SJCRH30 (cell line): ENCODE measurements around the gene SHC3. TPM values are rescaled to one million over a fixed set of nuclear protein-coding genes. Genes with fewer than 3 reads are reported as not detected.

Experiments
- DNase-seq, 2 experiments: peaks; one replicate each; pipeline ENCODE4 v3.0.0-alpha.2; 2015 to 2020
- H3K27ac ChIP-seq: fragments of 250-450 bp; sonication (Bioruptor Pico); 2 replicates; pipeline ENCODE4 v1.5.1; 2020; ENCODE audit warnings: mild to moderate bottlenecking, moderate library complexity
- H3K27me3 ChIP-seq: fragments of 250-450 bp; sonication (Bioruptor Pico); 2 replicates; pipeline ENCODE4 v1.5.1; 2020; ENCODE audit warnings: mild to moderate bottlenecking, moderate library complexity
- H3K36me3 ChIP-seq: fragments of 250-450 bp; sonication (Bioruptor Pico); 2 replicates; pipeline ENCODE4 v1.5.1; 2020; ENCODE audit warnings: mild to moderate bottlenecking, moderate library complexity
- H3K4me1 ChIP-seq: fragments of 250-450 bp; sonication (Bioruptor Pico); 2 replicates; pipeline ENCODE4 v1.5.1; 2020; ENCODE audit warnings: mild to moderate bottlenecking, moderate library complexity
- H3K4me3 ChIP-seq: fragments of 250-450 bp; sonication (Bioruptor Pico); 2 replicates; pipeline ENCODE4 v1.5.1; 2020; ENCODE audit warnings: mild to moderate bottlenecking, moderate library complexity
- H3K9me3 ChIP-seq: fragments of 250-450 bp; sonication (Bioruptor Pico); replicated peaks from 2 replicates; pipeline ENCODE4 v1.5.1; 2020; ENCODE audit warnings: mild to moderate bottlenecking, moderate library complexity
- total RNA-seq: library from RNA; depleted of rRNA; stranded (reverse); fragments of >200 nt; shearing (Covaris generic); gene quantifications from 2 replicates; pipeline ENCODE4 v1.2.3, GENCODE V29; 2014

The SHC3 gene
- total RNA-seq, 1 experiment from 2014 or later: not detected

DNA sequence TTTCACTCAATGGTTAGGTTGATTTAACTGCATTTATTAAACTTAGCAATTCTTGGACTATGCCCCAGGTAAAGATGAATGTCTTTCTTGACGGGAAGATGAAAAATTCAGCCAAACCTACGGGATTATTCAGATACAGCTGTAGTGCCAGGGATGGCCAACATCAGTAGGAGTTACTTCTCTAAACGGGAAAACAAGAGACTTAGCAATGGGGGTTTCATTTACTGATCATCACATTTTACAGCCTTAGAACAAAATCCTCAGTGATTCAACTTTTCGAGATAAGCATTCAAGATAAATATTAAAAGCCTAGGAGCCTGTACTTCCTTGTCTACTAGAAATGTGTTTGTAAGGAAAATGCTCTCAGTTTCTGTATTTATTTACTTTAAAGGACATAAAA, 141.3 kb downstream of the SHC3 start:
- H3K4me3 ChIP-seq: no peak overlapping the region
- no peaks in the 10 kb centered on the region for H3K36me3 ChIP-seq
- H3K27me3 ChIP-seq: no peaks in the 10 kb centered on the region
- H3K9me3 ChIP-seq: no peaks in the 10 kb centered on the region
- DNase-seq: no peak
- no peaks in the 10 kb centered on the region for H3K4me1 ChIP-seq
- H3K27ac ChIP-seq: no peak overlapping the region

DNA sequence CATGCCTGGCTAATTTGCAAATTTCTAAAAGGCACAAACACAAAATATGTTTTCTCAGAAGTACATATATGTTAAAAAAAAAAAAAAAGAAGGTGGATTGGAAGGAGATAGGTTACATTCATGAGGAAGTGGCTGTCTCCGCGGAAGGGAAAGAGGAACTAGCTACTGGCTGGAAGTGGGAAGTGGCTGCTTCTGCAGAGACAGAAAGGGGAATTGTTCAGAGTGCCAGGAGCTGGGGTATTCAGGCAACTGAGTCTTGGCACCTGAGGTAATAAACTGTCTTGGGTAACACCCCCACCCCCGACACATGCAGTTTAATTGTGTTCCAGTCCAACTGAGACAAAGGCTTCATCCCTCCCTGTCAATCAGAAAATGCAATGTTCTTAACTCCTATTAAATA, 141.7 kb downstream of the SHC3 start:
- DNase-seq: no peak
- Histone ChIP-seq H3K27ac (no peak overlapping the region), H3K4me3 (no peak overlapping the region), H3K9me3 (no peaks in the 10 kb centered on the region), H3K27me3 (no peaks in the 10 kb centered on the region), H3K36me3 (no peaks in the 10 kb centered on the region), H3K4me1 (no peaks in the 10 kb centered on the region)

DNA sequence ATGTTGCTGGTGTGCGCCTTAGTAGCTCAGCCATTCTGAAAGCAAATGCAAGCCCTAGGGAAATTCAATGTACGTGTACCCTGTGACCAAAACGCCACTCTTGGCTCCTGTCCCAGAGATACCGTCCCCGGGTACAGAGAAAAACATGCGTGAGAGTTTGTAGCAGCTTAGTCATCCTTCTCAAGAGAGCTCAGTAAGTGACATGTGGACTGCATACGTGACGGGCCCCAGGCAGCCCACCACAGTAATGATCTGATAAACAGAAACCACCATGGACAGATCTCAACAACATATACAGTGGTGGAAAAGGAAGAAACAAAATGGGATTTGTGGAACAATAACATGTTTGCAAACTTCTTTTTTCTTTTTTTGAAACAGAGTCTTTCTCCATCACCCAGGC, 142.2 kb downstream of the SHC3 start:
- no peaks in the 10 kb centered on the region for H3K36me3 ChIP-seq
- H3K4me1 ChIP-seq: no peaks in the 10 kb centered on the region
- no peak overlapping the region for H3K27ac ChIP-seq
- no peak for DNase-seq
- H3K27me3 ChIP-seq: no peaks in the 10 kb centered on the region
- no peaks in the 10 kb centered on the region for H3K9me3 ChIP-seq
- no peak overlapping the region for H3K4me3 ChIP-seq

DNA sequence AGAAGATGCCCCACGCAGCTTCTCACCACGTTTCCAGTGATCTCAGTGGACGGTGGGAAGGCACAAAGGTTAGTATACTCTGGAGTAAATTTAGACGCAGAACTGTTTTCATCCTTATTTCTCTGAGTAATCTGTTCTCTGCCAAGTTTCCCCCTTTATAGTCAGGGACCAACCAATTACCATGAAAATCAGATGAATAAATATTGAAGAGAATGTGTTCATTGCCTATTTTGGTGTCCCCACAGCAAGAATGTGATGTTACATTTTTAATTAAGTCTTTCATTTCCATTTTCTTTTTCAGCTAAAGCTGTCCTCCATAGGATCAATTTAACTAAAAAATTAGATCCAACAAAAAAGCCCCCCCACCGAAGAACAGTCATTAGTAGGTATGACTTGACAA, 146.0 kb downstream of the SHC3 start:
- Histone ChIP-seq H3K4me1 (no peaks in the 10 kb centered on the region), H3K9me3 (no peaks in the 10 kb centered on the region), H3K27me3 (no peaks in the 10 kb centered on the region), H3K36me3 (no peaks in the 10 kb centered on the region), H3K27ac (no peak overlapping the region), H3K4me3 (no peak overlapping the region)
- DNase-seq: no peak

DNA sequence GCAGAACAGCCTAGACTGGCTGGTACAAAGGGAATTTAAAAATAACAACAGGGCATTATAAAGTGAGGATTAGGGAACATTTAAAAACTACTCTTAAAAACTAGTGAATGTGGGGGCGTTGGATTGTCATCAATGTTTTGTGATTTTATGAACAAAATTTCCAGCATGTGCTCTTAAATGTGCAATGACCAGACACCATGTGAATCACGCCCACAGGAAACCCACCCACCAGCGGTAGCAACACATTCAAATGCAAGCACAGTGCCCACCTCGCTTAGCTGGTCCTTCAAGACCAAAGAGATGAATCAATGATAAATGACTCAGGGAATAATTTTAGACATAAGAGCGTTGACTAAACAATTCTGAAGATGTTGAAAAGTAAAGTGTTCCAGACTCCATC, 146.4 kb downstream of the SHC3 start:
- Histone ChIP-seq H3K9me3 (no peaks in the 10 kb centered on the region), H3K27me3 (no peaks in the 10 kb centered on the region), H3K36me3 (no peaks in the 10 kb centered on the region), H3K27ac (no peak overlapping the region), H3K4me1 (no peaks in the 10 kb centered on the region), H3K4me3 (no peak overlapping the region)
- no peak for DNase-seq

DNA sequence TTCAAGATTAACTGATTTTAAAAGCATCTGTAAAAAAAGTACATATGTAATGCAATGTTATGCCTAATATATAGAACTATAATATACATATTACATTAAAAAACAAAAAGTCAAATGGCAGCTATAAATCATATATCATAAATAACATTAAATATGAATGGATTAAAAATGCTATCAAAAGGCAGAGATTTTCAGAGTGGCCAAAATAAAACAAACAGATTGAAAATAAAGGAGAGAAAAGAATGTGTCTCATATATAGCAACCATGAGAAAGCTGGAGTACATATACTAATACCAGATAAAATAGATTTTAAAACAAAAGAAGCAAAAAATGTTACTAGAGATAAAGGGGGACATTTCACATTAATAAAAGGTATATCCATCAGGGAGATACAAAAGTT, 148.8 kb downstream of the SHC3 start:
- H3K4me1 ChIP-seq: no peaks in the 10 kb centered on the region
- no peaks in the 10 kb centered on the region for H3K36me3 ChIP-seq
- H3K4me3 ChIP-seq: no peak overlapping the region
- H3K27me3 ChIP-seq: no peaks in the 10 kb centered on the region
- no peaks in the 10 kb centered on the region for H3K9me3 ChIP-seq
- no peak overlapping the region for H3K27ac ChIP-seq
- no peak for DNase-seq

DNA sequence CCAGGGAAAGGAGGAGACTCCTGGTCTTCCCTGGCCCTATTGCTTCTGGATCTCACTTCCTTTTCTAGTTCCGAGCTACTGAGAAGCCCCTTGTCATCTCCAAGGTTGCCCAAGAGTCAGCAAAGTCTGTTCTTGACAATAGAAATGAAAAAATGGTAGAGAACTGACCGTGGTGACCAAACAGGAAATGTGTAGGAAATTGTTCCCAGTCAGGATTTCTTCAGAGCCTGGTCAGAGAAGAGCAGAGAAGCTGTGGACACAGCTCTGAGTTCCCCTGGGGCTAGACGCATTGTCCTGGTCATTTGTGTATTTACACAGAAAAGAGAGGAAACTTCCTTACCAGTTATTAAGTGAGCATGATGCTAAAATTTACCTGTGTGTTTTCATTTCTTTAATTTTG, 151.7 kb downstream of the SHC3 start:
- DNase-seq: no peak
- H3K4me1 ChIP-seq: no peaks in the 10 kb centered on the region
- H3K36me3 ChIP-seq: no peaks in the 10 kb centered on the region
- no peaks in the 10 kb centered on the region for H3K27me3 ChIP-seq
- H3K27ac ChIP-seq: no peak overlapping the region
- H3K4me3 ChIP-seq: no peak overlapping the region
- H3K9me3 ChIP-seq: no peaks in the 10 kb centered on the region

DNA sequence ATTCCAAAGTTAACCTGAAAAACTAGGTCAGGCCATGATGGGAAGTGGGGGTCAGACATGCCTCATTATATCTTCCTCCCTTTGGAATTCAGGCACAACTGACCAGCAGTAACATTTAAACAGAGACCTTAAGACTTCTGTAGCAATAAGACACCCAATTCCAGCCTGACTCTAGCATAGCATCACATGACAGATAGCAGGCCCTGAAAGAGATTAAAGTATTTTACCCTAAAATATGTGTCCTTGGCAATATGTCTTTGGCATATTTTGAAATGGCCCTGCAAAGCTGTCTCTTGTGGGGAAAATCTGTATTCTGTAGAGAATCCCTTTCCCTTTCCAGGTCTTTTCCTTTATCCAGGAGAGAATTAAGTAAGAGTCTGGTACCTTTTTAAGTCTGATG, 153.1 kb downstream of the SHC3 start:
- no peaks in the 10 kb centered on the region for H3K36me3 ChIP-seq
- H3K27me3 ChIP-seq: no peaks in the 10 kb centered on the region
- DNase-seq: no peak
- no peak overlapping the region for H3K27ac ChIP-seq
- no peaks in the 10 kb centered on the region for H3K4me1 ChIP-seq
- no peaks in the 10 kb centered on the region for H3K9me3 ChIP-seq
- H3K4me3 ChIP-seq: no peak overlapping the region

DNA sequence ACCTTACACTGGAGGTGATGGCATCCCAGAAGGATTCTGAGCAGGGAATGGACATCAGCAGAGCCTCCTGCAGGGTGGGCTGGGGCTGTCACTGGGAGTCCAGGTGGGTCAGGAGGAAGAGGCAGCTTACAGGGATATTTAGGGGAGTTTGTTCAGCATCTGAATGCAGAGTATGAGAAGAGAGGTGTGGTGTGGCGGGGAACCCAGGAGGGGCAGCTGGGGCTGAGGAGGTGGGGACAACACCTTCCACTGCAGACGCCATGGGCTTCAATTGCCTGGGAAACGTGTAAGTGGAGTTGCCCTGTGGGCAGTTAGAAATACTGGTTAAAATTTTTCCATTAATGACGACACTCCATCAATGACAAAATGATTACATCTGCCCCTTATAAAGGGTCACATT, 153.9 kb downstream of the SHC3 start:
- H3K27ac ChIP-seq: no peak overlapping the region
- no peak overlapping the region for H3K4me3 ChIP-seq
- H3K27me3 ChIP-seq: no peaks in the 10 kb centered on the region
- H3K4me1 ChIP-seq: no peaks in the 10 kb centered on the region
- H3K36me3 ChIP-seq: no peaks in the 10 kb centered on the region
- H3K9me3 ChIP-seq: no peaks in the 10 kb centered on the region
- DNase-seq: no peak

DNA sequence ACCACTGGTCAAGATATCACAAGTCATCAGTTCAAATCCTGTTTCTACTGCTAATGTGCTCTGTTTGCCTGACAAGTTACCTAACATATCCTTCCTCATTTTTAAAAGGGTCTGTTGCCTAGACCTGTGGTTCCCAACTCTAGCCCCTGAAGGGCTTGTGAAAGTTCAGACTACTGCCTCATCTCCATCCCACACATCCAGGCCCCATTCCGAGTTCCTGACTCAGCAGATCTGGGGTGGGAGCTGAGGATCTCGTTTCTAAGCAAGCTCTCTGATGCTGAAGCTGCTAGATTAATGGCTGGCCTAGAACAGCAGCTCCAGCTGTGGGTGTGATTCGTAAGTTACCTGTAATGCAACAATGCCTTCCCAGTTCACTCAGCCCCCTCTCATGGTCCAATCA, 154.9 kb downstream of the SHC3 start:
- Histone ChIP-seq H3K36me3 (no peaks in the 10 kb centered on the region), H3K4me3 (no peak overlapping the region), H3K27me3 (no peaks in the 10 kb centered on the region), H3K4me1 (no peaks in the 10 kb centered on the region), H3K9me3 (no peaks in the 10 kb centered on the region), H3K27ac (no peak overlapping the region)
- no peak for DNase-seq

DNA sequence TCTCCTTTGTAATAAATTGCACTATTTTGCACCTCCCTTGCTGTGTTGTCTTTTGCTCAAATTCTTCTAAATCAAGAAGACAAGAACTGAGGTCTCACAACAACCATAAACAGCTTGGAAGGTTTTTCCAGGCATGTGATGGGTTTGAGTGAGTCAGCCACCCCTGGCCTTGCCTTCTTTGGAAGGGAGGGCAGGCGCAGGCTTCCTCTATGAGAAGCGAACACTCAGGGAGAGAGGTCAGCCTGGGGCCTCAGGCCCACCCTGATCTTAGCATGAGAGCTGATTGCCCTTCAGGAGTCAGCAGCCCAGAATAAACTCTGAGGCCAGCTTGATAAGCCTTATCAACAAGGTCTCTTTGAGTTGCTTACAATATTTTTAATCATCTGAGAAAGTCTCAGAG, 155.7 kb downstream of the SHC3 start:
- no peak overlapping the region for H3K27ac ChIP-seq
- H3K36me3 ChIP-seq: no peaks in the 10 kb centered on the region
- no peaks in the 10 kb centered on the region for H3K9me3 ChIP-seq
- H3K27me3 ChIP-seq: no peaks in the 10 kb centered on the region
- H3K4me3 ChIP-seq: no peak overlapping the region
- DNase-seq: no peak
- no peaks in the 10 kb centered on the region for H3K4me1 ChIP-seq

DNA sequence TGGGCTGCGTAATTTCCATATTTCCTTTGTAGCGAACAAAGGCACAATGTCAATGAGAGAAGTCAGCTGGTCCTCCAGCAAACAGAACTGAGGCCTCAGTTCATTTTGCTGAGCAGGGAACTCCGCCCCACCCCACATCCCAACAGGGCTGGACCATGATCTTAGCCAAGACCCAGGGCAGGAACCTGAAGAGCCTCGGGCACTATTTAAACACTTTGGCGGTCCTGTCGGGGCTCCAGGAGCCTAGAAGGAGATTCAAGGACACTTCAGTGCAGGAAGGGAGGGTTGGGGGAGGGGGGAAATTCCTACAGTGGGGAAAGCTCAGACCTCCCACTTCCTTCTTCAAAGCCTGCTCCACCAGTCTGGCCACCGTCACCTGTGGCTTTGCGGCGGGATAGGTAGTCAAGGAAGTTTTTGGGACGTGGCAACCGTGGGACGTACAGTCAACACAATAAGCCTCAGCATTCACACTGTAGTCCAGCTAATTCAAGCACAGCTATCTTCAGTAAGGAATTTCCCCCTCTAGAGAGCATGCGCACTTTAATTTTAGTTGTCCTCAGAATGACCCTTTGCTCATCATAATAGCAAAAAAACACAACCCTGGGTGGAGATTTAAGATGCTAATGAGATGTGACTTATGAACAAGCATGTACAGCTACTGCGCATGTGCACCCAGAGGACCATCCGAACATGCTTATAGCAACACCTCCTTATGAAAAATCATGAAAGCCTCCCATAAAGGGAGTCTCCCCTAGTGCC, 156.4 kb downstream of the SHC3 start:
- Histone ChIP-seq H3K36me3 (no peaks in the 10 kb centered on the region), H3K4me3 (no peak overlapping the region), H3K27ac (no peak overlapping the region), H3K9me3 (no peaks in the 10 kb centered on the region), H3K27me3 (no peaks in the 10 kb centered on the region), H3K4me1 (no peaks in the 10 kb centered on the region)
- no peak for DNase-seq

DNA sequence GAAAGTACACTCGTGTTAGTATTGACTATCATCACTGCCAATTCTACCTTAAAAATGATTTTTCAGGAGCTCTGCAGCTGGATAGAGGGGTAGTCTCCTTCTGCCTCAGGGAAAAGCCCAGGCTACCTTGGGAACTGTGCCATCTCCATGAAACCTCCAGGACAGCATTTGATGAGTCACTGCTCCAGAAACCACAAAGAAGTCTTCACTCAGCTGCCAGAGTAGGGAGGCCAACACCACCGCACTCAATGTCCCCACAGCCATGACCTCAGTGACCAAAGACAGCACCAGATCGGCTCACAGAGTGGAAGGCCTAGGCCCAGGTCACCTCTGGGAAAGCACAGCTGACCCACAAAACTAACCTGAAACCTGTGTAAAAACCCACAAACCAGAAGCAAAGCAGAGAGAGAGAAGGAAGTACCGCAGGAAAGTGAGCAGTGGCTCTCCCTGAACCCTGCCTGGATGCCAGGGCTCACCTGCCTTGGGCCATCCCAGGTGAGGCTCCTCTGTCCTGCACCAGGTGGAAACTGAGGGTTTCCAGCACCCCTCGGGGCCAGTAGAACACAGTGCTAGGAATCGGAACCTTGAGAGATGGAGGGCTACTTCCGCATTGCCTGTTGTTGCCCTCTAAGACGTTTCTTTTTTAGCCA, 157.3 kb downstream of the SHC3 start:
- Histone ChIP-seq H3K27me3 (no peaks in the 10 kb centered on the region), H3K36me3 (no peaks in the 10 kb centered on the region), H3K4me3 (no peak overlapping the region), H3K4me1 (no peaks in the 10 kb centered on the region), H3K27ac (no peak overlapping the region), H3K9me3 (no peaks in the 10 kb centered on the region)
- peak in 1 of 2 experiments; percentile 7 for DNase-seq

DNA sequence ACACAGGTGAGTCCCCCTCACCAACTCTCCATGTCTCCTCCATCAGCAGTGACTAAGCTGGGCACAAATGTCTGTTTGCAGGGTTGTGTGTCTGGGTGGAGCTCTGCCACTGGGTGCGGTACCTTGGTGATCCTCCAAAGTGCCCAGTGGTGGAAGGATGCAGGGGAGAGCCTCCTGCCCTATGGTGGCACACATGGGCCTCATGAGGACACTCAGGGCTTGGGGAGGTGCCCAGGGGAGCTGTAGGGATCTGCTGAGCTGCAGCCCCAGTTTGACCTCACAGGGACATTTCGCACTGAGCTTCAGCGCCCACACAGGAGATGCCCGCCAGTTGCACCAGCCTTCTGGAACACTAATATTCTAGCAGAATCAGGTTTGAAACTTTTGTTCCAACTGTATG, 157.9 kb downstream of the SHC3 start:
- Histone ChIP-seq H3K4me3 (no peak overlapping the region), H3K9me3 (no peaks in the 10 kb centered on the region), H3K4me1 (no peaks in the 10 kb centered on the region), H3K36me3 (no peaks in the 10 kb centered on the region), H3K27me3 (no peaks in the 10 kb centered on the region), H3K27ac (no peak overlapping the region)
- no peak for DNase-seq

DNA sequence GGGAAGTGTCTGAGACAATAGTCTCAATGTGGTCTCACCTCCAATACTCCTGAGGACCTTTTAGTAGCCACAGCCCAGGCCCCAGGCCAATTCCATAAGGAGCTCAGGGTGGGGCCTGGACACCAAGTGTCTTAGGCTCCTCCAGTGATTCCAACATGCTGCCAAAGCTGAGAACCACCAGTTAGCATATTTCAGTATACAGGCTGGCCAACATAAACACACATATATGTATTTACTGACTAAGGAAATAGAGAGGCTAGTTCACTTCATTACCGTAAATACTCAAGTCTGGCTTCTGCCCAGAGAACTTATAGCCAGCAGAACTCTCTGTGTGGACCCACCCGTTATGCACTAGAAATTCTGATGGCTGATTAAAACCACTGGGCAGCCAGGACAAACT, 163.3 kb downstream of the SHC3 start:
- no peak overlapping the region for H3K27ac ChIP-seq
- no peaks in the 10 kb centered on the region for H3K36me3 ChIP-seq
- H3K9me3 ChIP-seq: no peaks in the 10 kb centered on the region
- 0 out of 2 replicates have a peak, but pooled peaks cover 4% of the 10 kb centered on the region for H3K27me3 ChIP-seq
- H3K4me1 ChIP-seq: no peaks in the 10 kb centered on the region
- H3K4me3 ChIP-seq: no peak overlapping the region
- no peak for DNase-seq

DNA sequence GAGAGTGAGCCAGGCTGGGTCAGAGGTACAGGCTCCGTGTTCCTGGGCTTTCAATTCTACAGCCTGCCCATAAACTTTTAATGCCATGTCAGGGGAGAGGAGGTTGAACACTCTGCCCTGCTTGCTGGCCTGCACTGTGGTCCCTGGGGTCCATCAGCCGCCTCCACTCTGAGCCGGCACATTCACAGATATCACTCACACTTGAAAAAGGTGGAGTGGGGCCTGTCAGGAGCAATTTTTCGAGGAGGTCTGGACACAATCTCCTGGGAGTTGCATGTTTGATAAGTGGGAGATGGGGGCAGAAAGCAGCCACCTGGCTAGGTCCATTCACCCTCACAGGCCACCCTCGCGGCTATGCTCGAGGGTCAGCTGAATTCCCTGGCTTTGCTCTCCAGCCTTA, 164.5 kb downstream of the SHC3 start:
- Histone ChIP-seq H3K4me3 (no peak overlapping the region), H3K36me3 (no peaks in the 10 kb centered on the region), H3K27me3 (0 out of 2 replicates have a peak, but pooled peaks cover 4% of the 10 kb centered on the region), H3K4me1 (no peaks in the 10 kb centered on the region), H3K27ac (no peak overlapping the region), H3K9me3 (no peaks in the 10 kb centered on the region)
- DNase-seq: no peak
